ENCODE results near the gene IGIP.

Gene IGIP

GRCh38 chr5:140113699-140114263 lies 12.0 kb upstream of the IGIP start, which contains the start of gene PURA:
PURA (plus strand) TSS chr5:140114109; CDS start chr5:140114182, 73 bp downstream.
- H2AFZ ChIP-seq (ENCODE audit: low read depth, low read length): peak within 1 kb of the TSS; percentile 63
- H3K9me3 ChIP-seq (ENCODE audit: low read length): no peaks in the 10 kb centered on the region
- H3K36me3 ChIP-seq (ENCODE audit: insufficient read depth, low read length): no peaks in the 10 kb centered on the region
- peaks cover 36% of the 10 kb centered on the region for H3K4me1 ChIP-seq (ENCODE audit: insufficient read depth, low read length)
- peaks cover 47% of the 10 kb centered on the region for H3K27me3 ChIP-seq (ENCODE audit: insufficient read depth, low read length)
- peak within 1 kb of the TSS; percentile 68 for H3K4me3 ChIP-seq (ENCODE audit: low read length)

GRCh38 chr5:140114341-140115185 lies 11.2 kb upstream of the IGIP start:
- Histone ChIP-seq H3K4me1 (ENCODE audit: insufficient read depth, low read length) (peaks cover 34% of the 10 kb centered on the region), H3K36me3 (ENCODE audit: insufficient read depth, low read length) (no peaks in the 10 kb centered on the region), H3K9me3 (ENCODE audit: low read length) (no peaks in the 10 kb centered on the region), H3K27me3 (ENCODE audit: insufficient read depth, low read length) (peaks cover 39% of the 10 kb centered on the region), H3K4me3 (ENCODE audit: low read length) (peak overlapping the region; percentile 68), H2AFZ (ENCODE audit: low read depth, low read length) (peak overlapping the region; percentile 46)

- no peak overlapping the region for H2AFZ ChIP-seq (ENCODE audit: low read depth, low read length)
- peaks cover 33% of the 10 kb centered on the region for H3K27me3 ChIP-seq (ENCODE audit: insufficient read depth, low read length)
- no peaks in the 10 kb centered on the region for H3K9me3 ChIP-seq (ENCODE audit: low read length)
- peak overlapping the region; percentile 68 for H3K4me3 ChIP-seq (ENCODE audit: low read length)
- H3K4me1 ChIP-seq (ENCODE audit: insufficient read depth, low read length): peaks cover 34% of the 10 kb centered on the region
- no peaks in the 10 kb centered on the region for H3K36me3 ChIP-seq (ENCODE audit: insufficient read depth, low read length)
Measured at GRCh38 chr5:140115186-140115500, 10.6 kb upstream of the IGIP start.

- no peaks in the 10 kb centered on the region for H3K9me3 ChIP-seq (ENCODE audit: low read length)
- peaks cover 34% of the 10 kb centered on the region for H3K4me1 ChIP-seq (ENCODE audit: insufficient read depth, low read length)
- no peaks in the 10 kb centered on the region for H3K36me3 ChIP-seq (ENCODE audit: insufficient read depth, low read length)
- H3K4me3 ChIP-seq (ENCODE audit: low read length): no peak overlapping the region
- peaks cover 18% of the 10 kb centered on the region for H3K27me3 ChIP-seq (ENCODE audit: insufficient read depth, low read length)
- H2AFZ ChIP-seq (ENCODE audit: low read depth, low read length): no peak overlapping the region
Measured at GRCh38 chr5:140116716-140117115, 9.0 kb upstream of the IGIP start.

- Histone ChIP-seq H3K4me1 (ENCODE audit: insufficient read depth, low read length) (peaks cover 34% of the 10 kb centered on the region), H3K27me3 (ENCODE audit: insufficient read depth, low read length) (peaks cover 10% of the 10 kb centered on the region), H3K9me3 (ENCODE audit: low read length) (no peaks in the 10 kb centered on the region), H2AFZ (ENCODE audit: low read depth, low read length) (no peak overlapping the region), H3K4me3 (ENCODE audit: low read length) (no peak overlapping the region), H3K36me3 (ENCODE audit: insufficient read depth, low read length) (no peaks in the 10 kb centered on the region)
Measured at GRCh38 chr5:140117523-140117922, 8.2 kb upstream of the IGIP start.

GRCh38 chr5:140118302-140118936 lies 7.3 kb upstream of the IGIP start:
- Histone ChIP-seq H3K36me3 (ENCODE audit: insufficient read depth, low read length) (no peaks in the 10 kb centered on the region), H2AFZ (ENCODE audit: low read depth, low read length) (no peak overlapping the region), H3K4me1 (ENCODE audit: insufficient read depth, low read length) (peaks cover 31% of the 10 kb centered on the region), H3K9me3 (ENCODE audit: low read length) (no peaks in the 10 kb centered on the region), H3K27me3 (ENCODE audit: insufficient read depth, low read length) (peaks cover 2% of the 10 kb centered on the region), H3K4me3 (ENCODE audit: low read length) (no peak overlapping the region)

- H3K9me3 ChIP-seq (ENCODE audit: low read length): no peaks in the 10 kb centered on the region
- no peaks in the 10 kb centered on the region for H3K4me1 ChIP-seq (ENCODE audit: insufficient read depth, low read length)
- peaks cover 3% of the 10 kb centered on the region for H3K27me3 ChIP-seq (ENCODE audit: insufficient read depth, low read length)
Measured at GRCh38 chr5:140126315-140127012, 727 bp downstream of the IGIP start.

GRCh38 chr5:140128376-140128775 lies 2.6 kb downstream of the IGIP start:
- Histone ChIP-seq H3K4me1 (ENCODE audit: insufficient read depth, low read length) (no peaks in the 10 kb centered on the region), H3K27me3 (ENCODE audit: insufficient read depth, low read length) (peaks cover 19% of the 10 kb centered on the region)

More at GRCh38 chr5:140126315-140127012, 727 bp downstream of the IGIP start:
- no peak overlapping the region for H2AFZ ChIP-seq (ENCODE audit: low read depth, low read length)
- no peaks in the 10 kb centered on the region for H3K36me3 ChIP-seq (ENCODE audit: insufficient read depth, low read length)
- no peak overlapping the region for H3K4me3 ChIP-seq (ENCODE audit: low read length)

GRCh38 chr5:140130949-140131733 lies 5.4 kb downstream of the IGIP start:
- peaks cover 26% of the 10 kb centered on the region for H3K27me3 ChIP-seq (ENCODE audit: insufficient read depth, low read length)
- no peaks in the 10 kb centered on the region for H3K9me3 ChIP-seq (ENCODE audit: low read length)
- no peaks in the 10 kb centered on the region for H3K36me3 ChIP-seq (ENCODE audit: insufficient read depth, low read length)
- H3K4me3 ChIP-seq (ENCODE audit: low read length): no peak overlapping the region
- no peak overlapping the region for H2AFZ ChIP-seq (ENCODE audit: low read depth, low read length)
- no peaks in the 10 kb centered on the region for H3K4me1 ChIP-seq (ENCODE audit: insufficient read depth, low read length)

More at GRCh38 chr5:140128376-140128775, 2.6 kb downstream of the IGIP start:
- no peaks in the 10 kb centered on the region for H3K36me3 ChIP-seq (ENCODE audit: insufficient read depth, low read length)
- no peaks in the 10 kb centered on the region for H3K9me3 ChIP-seq (ENCODE audit: low read length)
- no peak overlapping the region for H2AFZ ChIP-seq (ENCODE audit: low read depth, low read length)
- no peak overlapping the region for H3K4me3 ChIP-seq (ENCODE audit: low read length)

GRCh38 chr5:140131967-140132409 lies 6.3 kb downstream of the IGIP start:
- Histone ChIP-seq H3K36me3 (ENCODE audit: insufficient read depth, low read length) (no peaks in the 10 kb centered on the region), H3K27me3 (ENCODE audit: insufficient read depth, low read length) (peaks cover 26% of the 10 kb centered on the region)

GRCh38 chr5:140133514-140134167 lies 7.9 kb downstream of the IGIP start:
- Histone ChIP-seq H3K4me1 (ENCODE audit: insufficient read depth, low read length) (no peaks in the 10 kb centered on the region), H2AFZ (ENCODE audit: low read depth, low read length) (no peak overlapping the region), H3K27me3 (ENCODE audit: insufficient read depth, low read length) (peaks cover 30% of the 10 kb centered on the region), H3K9me3 (ENCODE audit: low read length) (no peaks in the 10 kb centered on the region), H3K4me3 (ENCODE audit: low read length) (no peak overlapping the region), H3K36me3 (ENCODE audit: insufficient read depth, low read length) (no peaks in the 10 kb centered on the region)

More at GRCh38 chr5:140131967-140132409, 6.3 kb downstream of the IGIP start:
- H2AFZ ChIP-seq (ENCODE audit: low read depth, low read length): no peak overlapping the region
- H3K4me1 ChIP-seq (ENCODE audit: insufficient read depth, low read length): no peaks in the 10 kb centered on the region
- no peaks in the 10 kb centered on the region for H3K9me3 ChIP-seq (ENCODE audit: low read length)
- H3K4me3 ChIP-seq (ENCODE audit: low read length): no peak overlapping the region

Measured in neuron (in vitro differentiated cells).